H1 (cell line): ENCODE data around the gene RASGRF1. TPM values are rescaled to one million over a fixed set of nuclear protein-coding genes. Genes with fewer than 3 reads are reported as not detected.

ENCODE experiments used
- CEBPB ChIP-seq: IDR thresholded peaks from 2 replicates; pipeline ENCODE4 v1.6.1; 2012; ENCODE audit warnings: low read depth, low read length
- RFX5 ChIP-seq: IDR thresholded peaks from 2 replicates; pipeline ENCODE4 v1.6.1; 2011; ENCODE audit warnings: low read depth, low read length, improper control_type of control experiment, borderline replicate concordance
- polyA plus RNA-seq, 7 experiments: library from polyadenylated mRNA; depleted of rRNA in 3 of 7; stranded (reverse) in 5 of 7; unstranded in 2 of 7; fragments of >200 nt in 5 of 7; fragments of 200-250 nt in 2 of 7; gene quantifications; 1 replicate in 5 of 7; 2 replicates in 1 of 7; 4 replicates in 1 of 7; pipeline versions ENCODE4 v1.2.1 to v1.2.3, GENCODE V29; 2011 to 2013; ENCODE audit warnings: missing spikeins in 2 of 7, mixed read lengths in 2 of 7
- total RNA-seq: library from RNA; stranded (reverse); fragmentation: NEBNext Ultra II Directional; extraction: Animal tissue kit (Norgen Biotek cat#: 25700); gene quantifications from 2 replicates; pipeline ENCODE4 v1.2.1, GENCODE V29; 2021

RASGRF1 gene
- total and polyA plus RNA-seq, 2 of the 8 experiments (the other 6 are each of a cell fraction or from before 2014, with no cell fraction given) = 0.42 to 0.67 TPM

DNA sequence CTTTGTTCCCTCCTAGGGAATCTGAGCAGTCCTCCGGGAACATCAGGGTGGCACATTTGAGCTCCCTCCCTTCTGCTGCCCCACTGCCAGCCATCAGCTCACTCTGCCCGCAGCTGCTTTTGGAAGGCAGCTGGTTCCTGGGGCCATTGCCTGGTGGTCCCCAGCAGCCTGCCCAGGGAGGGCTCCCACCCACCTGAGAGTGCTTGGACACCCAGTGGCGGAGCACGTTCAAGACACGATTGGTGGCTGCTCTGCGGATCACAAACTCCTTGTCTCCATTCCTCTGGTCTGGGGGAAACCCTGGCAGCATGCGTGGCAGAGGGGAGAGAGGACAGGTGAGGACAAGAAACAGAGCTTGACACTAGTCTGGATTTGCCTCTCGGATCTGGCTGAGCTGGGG lies 92.1 kb downstream of the RASGRF1 start (continued):
- no peak for TF ChIP-seq RFX5
- no peak for TF ChIP-seq CEBPB
- TF ChIP-seq, all 59 proteins: peak for 0
